Measurements from ENCODE around the gene KCTD16. TPM values are rescaled to one million over a fixed set of nuclear protein-coding genes. Genes with fewer than 3 reads are reported as not detected.
A peak's percentile ranks its signal among the peaks of the same experiment; 100 is the strongest.

The KCTD16 gene
- total RNA-seq, 2 donors from 2014 or later, result 0.14 to 0.62 TPM

GRCh38 chr5:144332265-144332664, 161.6 kb downstream of the KCTD16 start:
- H3K36me3 ChIP-seq, result no peaks in the 10 kb centered on the region
- intact Hi-C loops (cut with DNase I), result no loop called here
- no peaks in the 10 kb centered on the region for H3K27me3 ChIP-seq (replicated peaks; ENCODE audit: insufficient read depth)
- no peak for DNase-seq (ENCODE audit: low spot score)
- H3K9me3 ChIP-seq, result no peaks in the 10 kb centered on the region
- H3K4me1 ChIP-seq (replicated peaks), result no peaks in the 10 kb centered on the region
- no peak overlapping the region for H3K4me3 ChIP-seq
- 94% methylated on average over 1 of the region's 1 CpG for WGBS
- TF ChIP-seq CTCF (IDR thresholded peaks at IDR 0.05) (no peak), POLR2A (IDR thresholded peaks at IDR 0.05) (no peak)
- H3K27ac ChIP-seq, result no peak overlapping the region

- Histone ChIP-seq H3K36me3 (no peaks in the 10 kb centered on the region), H3K27me3 (replicated peaks; ENCODE audit: insufficient read depth) (no peaks in the 10 kb centered on the region), H3K4me3 (no peak overlapping the region), H3K4me1 (replicated peaks) (no peaks in the 10 kb centered on the region), H3K9me3 (no peaks in the 10 kb centered on the region), H3K27ac (no peak overlapping the region)
- intact Hi-C loops (cut with DNase I), result no loop called here
- TF ChIP-seq POLR2A (IDR thresholded peaks at IDR 0.05) (no peak), POLR2AphosphoS5 (IDR thresholded peaks at IDR 0.05) (no peak), CTCF (IDR thresholded peaks at IDR 0.05) (no peak)
- peak; percentile 37 for DNase-seq (ENCODE audit: low spot score)
- 50% methylated on average over 1 of the region's 1 CpG for WGBS
These were observed 162.8 kb downstream of the KCTD16 start for GRCh38 chr5:144333336-144333920.

- Histone ChIP-seq H3K9me3 (no peaks in the 10 kb centered on the region), H3K27me3 (replicated peaks; ENCODE audit: insufficient read depth) (no peaks in the 10 kb centered on the region), H3K4me3 (no peak overlapping the region), H3K4me1 (replicated peaks) (no peaks in the 10 kb centered on the region), H3K36me3 (no peaks in the 10 kb centered on the region), H3K27ac (no peak overlapping the region)
- 91% methylated on average over 1 of the region's 1 CpG for WGBS
- TF ChIP-seq CTCF (IDR thresholded peaks at IDR 0.05) (no peak), POLR2AphosphoS5 (IDR thresholded peaks at IDR 0.05) (no peak), POLR2A (IDR thresholded peaks at IDR 0.05) (no peak)
- intact Hi-C loops (cut with DNase I), result no loop called here
- no peak for DNase-seq (ENCODE audit: low spot score)
These were observed 164.9 kb downstream of the KCTD16 start for GRCh38 chr5:144335561-144335960.

- no peak overlapping the region for H3K4me3 ChIP-seq
- no peak overlapping the region for H3K27ac ChIP-seq
- no peak for TF ChIP-seq POLR2A (IDR thresholded peaks at IDR 0.05)
- 70% methylated on average over 5 of the region's 5 CpGs for WGBS
- no peaks in the 10 kb centered on the region for H3K4me1 ChIP-seq (replicated peaks)
- DNase-seq (ENCODE audit: low spot score), result no peak
- no peaks in the 10 kb centered on the region for H3K36me3 ChIP-seq
- no peaks in the 10 kb centered on the region for H3K9me3 ChIP-seq
- intact Hi-C loops (cut with DNase I), result no loop called here
- no peaks in the 10 kb centered on the region for H3K27me3 ChIP-seq (replicated peaks; ENCODE audit: insufficient read depth)
These were observed 165.7 kb downstream of the KCTD16 start for GRCh38 chr5:144336191-144336961.

- no peaks in the 10 kb centered on the region for H3K27me3 ChIP-seq (replicated peaks; ENCODE audit: insufficient read depth)
- H3K4me3 ChIP-seq, result no peak overlapping the region
- WGBS, result 31% methylated on average over 4 of the region's 4 CpGs
- no peaks in the 10 kb centered on the region for H3K36me3 ChIP-seq
- intact Hi-C loops (cut with DNase I), result no loop called here
- no peak for DNase-seq (ENCODE audit: low spot score)
- TF ChIP-seq POLR2AphosphoS5 (IDR thresholded peaks at IDR 0.05) (no peak), POLR2A (IDR thresholded peaks at IDR 0.05) (no peak), CTCF (IDR thresholded peaks at IDR 0.05) (no peak)
- H3K27ac ChIP-seq, result no peak overlapping the region
- H3K9me3 ChIP-seq, result no peaks in the 10 kb centered on the region
- no peaks in the 10 kb centered on the region for H3K4me1 ChIP-seq (replicated peaks)
These were observed 181.7 kb downstream of the KCTD16 start for GRCh38 chr5:144352330-144352729.

Data from prostate gland (tissue), 2 donors.